ENCODE data around the gene CD36.

Gene CD36

DNA sequence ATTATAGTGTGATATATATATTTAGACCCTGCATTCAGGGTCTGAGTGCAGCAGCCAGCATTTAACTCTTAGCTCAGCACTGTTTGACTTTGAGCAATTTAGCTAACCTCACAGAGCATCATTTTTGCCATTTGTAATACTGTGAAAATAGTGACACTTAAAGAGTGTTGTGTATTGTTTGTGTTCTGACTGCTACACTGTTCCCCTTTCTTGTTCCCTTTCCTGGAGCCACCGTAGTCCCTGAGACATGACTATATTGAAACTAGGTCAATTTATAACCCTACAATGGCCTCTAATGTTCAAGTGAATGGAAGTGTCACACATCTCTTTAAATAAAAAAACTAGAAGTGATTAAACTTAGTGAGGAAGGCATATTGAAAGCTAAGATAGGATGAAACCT lies 20.3 kb upstream of the CD36 start:
- no peak for ATAC-seq
- TF ChIP-seq, protein P1, sequence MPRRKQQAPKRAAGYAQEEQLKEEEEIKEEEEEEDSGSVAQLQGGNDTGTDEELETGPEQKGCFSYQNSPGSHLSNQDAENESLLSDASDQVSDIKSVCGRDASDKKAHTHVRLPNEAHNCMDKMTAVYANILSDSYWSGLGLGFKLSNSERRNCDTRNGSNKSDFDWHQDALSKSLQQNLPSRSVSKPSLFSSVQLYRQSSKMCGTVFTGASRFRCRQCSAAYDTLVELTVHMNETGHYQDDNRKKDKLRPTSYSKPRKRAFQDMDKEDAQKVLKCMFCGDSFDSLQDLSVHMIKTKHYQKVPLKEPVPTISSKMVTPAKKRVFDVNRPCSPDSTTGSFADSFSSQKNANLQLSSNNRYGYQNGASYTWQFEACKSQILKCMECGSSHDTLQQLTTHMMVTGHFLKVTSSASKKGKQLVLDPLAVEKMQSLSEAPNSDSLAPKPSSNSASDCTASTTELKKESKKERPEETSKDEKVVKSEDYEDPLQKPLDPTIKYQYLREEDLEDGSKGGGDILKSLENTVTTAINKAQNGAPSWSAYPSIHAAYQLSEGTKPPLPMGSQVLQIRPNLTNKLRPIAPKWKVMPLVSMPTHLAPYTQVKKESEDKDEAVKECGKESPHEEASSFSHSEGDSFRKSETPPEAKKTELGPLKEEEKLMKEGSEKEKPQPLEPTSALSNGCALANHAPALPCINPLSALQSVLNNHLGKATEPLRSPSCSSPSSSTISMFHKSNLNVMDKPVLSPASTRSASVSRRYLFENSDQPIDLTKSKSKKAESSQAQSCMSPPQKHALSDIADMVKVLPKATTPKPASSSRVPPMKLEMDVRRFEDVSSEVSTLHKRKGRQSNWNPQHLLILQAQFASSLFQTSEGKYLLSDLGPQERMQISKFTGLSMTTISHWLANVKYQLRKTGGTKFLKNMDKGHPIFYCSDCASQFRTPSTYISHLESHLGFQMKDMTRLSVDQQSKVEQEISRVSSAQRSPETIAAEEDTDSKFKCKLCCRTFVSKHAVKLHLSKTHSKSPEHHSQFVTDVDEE (CRISPR knock-in tag; IDR thresholded peaks at IDR 0.05), result no peak
- TF ChIP-seq ESRRG (CRISPR knock-in tag; IDR thresholded peaks at IDR 0.05) (no peak), ZNF8 (CRISPR knock-in tag; IDR thresholded peaks at IDR 0.05) (no peak)

DNA sequence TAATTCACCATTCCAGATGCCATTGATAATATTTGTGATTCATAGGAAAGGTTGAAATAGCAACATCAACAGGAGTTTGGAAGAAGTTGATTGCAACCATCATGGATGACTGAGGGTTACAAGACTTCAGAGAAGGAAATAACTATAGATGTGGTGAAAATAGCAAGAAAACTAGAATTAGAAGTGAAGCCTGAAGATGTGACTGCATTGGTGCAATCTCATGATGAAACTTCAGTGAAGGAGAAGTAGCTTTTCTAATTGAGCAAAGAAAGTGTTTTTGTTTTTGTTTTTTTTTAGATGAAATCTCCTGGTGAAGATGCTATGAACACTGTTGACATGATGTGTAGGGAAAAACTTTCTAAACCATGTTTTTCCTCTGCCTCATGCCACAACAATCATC lies 18.7 kb upstream of the CD36 start:
- ATAC-seq, result no peak
- TF ChIP-seq ISL1 (CRISPR knock-in tag; IDR thresholded peaks at IDR 0.05), result no peak
- TF ChIP-seq ESRRG (CRISPR knock-in tag; IDR thresholded peaks at IDR 0.05), result no peak
- no peak for TF ChIP-seq PPARA (CRISPR knock-in tag; IDR thresholded peaks at IDR 0.05; ENCODE audit: borderline replicate concordance)
- no peak for TF ChIP-seq OSR1 (CRISPR knock-in tag; IDR thresholded peaks at IDR 0.05)
- TF ChIP-seq, protein P2, sequence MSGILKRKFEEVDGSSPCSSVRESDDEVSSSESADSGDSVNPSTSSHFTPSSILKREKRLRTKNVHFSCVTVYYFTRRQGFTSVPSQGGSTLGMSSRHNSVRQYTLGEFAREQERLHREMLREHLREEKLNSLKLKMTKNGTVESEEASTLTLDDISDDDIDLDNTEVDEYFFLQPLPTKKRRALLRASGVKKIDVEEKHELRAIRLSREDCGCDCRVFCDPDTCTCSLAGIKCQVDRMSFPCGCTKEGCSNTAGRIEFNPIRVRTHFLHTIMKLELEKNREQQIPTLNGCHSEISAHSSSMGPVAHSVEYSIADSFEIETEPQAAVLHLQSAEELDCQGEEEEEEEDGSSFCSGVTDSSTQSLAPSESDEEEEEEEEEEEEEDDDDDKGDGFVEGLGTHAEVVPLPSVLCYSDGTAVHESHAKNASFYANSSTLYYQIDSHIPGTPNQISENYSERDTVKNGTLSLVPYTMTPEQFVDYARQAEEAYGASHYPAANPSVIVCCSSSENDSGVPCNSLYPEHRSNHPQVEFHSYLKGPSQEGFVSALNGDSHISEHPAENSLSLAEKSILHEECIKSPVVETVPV (CRISPR knock-in tag; IDR thresholded peaks at IDR 0.05), result no peak
- TF ChIP-seq TOX (CRISPR knock-in tag; IDR thresholded peaks at IDR 0.05; ENCODE audit: borderline replicate concordance), result no peak
- TF ChIP-seq, protein P3, sequence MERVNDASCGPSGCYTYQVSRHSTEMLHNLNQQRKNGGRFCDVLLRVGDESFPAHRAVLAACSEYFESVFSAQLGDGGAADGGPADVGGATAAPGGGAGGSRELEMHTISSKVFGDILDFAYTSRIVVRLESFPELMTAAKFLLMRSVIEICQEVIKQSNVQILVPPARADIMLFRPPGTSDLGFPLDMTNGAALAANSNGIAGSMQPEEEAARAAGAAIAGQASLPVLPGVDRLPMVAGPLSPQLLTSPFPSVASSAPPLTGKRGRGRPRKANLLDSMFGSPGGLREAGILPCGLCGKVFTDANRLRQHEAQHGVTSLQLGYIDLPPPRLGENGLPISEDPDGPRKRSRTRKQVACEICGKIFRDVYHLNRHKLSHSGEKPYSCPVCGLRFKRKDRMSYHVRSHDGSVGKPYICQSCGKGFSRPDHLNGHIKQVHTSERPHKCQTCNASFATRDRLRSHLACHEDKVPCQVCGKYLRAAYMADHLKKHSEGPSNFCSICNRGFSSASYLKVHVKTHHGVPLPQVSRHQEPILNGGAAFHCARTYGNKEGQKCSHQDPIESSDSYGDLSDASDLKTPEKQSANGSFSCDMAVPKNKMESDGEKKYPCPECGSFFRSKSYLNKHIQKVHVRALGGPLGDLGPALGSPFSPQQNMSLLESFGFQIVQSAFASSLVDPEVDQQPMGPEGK (CRISPR knock-in tag; IDR thresholded peaks at IDR 0.05; ENCODE audit: borderline replicate concordance), result no peak

DNA sequence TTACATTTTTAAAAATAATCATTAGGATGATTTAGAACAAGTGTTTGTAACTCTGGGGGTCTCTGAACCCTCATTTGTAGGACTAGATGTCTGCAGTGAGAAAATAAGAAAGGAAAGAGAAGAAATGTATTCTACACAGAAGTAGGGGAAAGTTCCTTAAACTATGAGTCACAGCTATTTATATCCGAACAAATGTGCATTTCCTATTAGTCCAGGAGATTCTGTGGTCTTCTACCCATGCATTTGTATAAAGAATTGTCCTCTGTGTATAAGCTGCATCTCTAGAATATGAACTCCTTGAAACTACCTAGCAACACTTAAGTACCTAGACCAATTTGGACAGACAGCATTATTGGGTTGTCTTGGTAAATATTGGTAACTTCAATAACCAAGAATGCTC lies 15.9 kb upstream of the CD36 start:
- peak; percentile 92 for ATAC-seq
- TF ChIP-seq TOX (CRISPR knock-in tag; IDR thresholded peaks at IDR 0.05; ENCODE audit: borderline replicate concordance), result peak; percentile 24; the same call in 1 of the 2 replicates
- TF ChIP-seq RARB (CRISPR knock-in tag; IDR thresholded peaks at IDR 0.05), result no peak

DNA sequence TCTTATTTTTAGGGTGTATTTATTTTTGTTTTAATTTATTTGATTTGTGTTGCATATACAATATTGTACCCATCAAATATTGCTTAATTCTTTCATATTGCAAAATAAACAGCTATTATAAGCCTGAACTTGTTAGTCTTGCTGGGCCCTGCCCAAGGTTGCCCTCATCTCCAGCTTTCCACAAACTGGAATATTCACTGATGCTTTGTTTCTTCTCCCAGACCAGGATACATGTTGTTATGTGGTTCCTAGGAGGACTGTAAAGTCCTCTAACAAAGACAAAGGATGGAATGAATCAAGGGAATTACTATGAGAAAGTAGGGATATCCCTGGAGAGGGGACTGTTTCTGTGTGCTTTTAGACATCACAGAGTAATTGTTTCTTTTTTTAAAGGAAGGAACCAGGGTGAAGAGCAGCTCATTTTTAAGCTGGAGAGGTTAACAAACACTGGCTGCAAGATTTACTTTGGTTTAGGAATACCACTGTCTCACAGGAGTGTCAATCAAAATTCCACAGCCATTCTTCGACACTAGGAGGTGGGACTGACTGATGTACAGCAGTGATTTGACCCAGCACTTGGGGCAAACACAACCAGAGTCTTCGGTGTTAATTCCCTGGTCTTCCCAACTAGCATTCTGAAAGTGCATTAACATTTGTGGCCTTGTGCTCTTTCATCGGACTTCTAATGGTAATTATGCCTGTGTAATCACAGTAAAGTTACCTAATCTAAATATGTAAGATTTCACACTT lies 14.8 kb upstream of the CD36 start:
- TF ChIP-seq OSR1 (CRISPR knock-in tag; IDR thresholded peaks at IDR 0.05) (no peak), TOX (CRISPR knock-in tag; IDR thresholded peaks at IDR 0.05; ENCODE audit: borderline replicate concordance) (no peak), ARNTL (CRISPR knock-in tag; IDR thresholded peaks at IDR 0.05; ENCODE audit: borderline replicate concordance, low read depth) (no peak), BACH2 (CRISPR knock-in tag; IDR thresholded peaks at IDR 0.05; ENCODE audit: borderline replicate concordance) (no peak), TCF4 (CRISPR knock-in tag; IDR thresholded peaks at IDR 0.05; ENCODE audit: borderline replicate concordance) (no peak), ZFP30 (CRISPR knock-in tag; IDR thresholded peaks at IDR 0.05) (no peak), ZNF8 (CRISPR knock-in tag; IDR thresholded peaks at IDR 0.05) (no peak), ZNF565 (CRISPR knock-in tag; conservative IDR thresholded peaks at IDR 0.05; ENCODE audit: low read depth) (no peak)
- TF ChIP-seq, protein P4, sequence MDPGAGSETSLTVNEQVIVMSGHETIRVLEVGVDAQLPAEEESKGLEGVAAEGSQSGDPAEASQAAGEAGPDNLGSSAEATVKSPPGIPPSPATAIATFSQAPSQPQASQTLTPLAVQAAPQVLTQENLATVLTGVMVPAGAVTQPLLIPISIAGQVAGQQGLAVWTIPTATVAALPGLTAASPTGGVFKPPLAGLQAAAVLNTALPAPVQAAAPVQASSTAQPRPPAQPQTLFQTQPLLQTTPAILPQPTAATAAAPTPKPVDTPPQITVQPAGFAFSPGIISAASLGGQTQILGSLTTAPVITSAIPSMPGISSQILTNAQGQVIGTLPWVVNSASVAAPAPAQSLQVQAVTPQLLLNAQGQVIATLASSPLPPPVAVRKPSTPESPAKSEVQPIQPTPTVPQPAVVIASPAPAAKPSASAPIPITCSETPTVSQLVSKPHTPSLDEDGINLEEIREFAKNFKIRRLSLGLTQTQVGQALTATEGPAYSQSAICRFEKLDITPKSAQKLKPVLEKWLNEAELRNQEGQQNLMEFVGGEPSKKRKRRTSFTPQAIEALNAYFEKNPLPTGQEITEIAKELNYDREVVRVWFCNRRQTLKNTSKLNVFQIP (CRISPR knock-in tag; IDR thresholded peaks at IDR 0.05; ENCODE audit: borderline replicate concordance, low read depth), result no peak
- ATAC-seq, result peak; percentile 25; the same call in 1 of the 3 replicates

DNA sequence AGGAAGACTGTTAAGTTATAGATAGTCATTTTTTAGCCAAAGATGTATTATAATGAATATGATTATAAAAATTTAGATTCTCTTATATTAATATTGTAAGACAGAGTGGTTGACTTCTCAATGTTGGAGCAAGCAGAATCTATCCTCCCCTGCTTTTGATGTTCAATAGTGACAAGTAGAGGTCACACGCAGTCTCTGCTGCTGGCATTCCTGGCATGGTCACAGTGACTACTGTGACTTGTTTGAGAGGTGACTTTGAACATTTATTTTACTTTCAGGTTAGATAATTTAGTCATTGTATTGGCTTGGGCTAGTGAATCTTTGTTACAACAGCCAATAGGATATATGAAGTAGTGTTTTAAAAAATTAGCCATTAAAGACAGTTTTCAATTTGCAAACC lies 13.7 kb upstream of the CD36 start:
- TF ChIP-seq ZFP30 (CRISPR knock-in tag; IDR thresholded peaks at IDR 0.05), result no peak
- no peak for TF ChIP-seq ZNF70 (CRISPR knock-in tag; IDR thresholded peaks at IDR 0.05)
- TF ChIP-seq CSDC2 (CRISPR knock-in tag; IDR thresholded peaks at IDR 0.05), result no peak
- no peak for TF ChIP-seq OSR1 (CRISPR knock-in tag; IDR thresholded peaks at IDR 0.05)
- no peak for TF ChIP-seq ESRRG (CRISPR knock-in tag; IDR thresholded peaks at IDR 0.05)
- no peak for TF ChIP-seq ZNF8 (CRISPR knock-in tag; IDR thresholded peaks at IDR 0.05)
- no peak for TF ChIP-seq ZFP3 (CRISPR knock-in tag; IDR thresholded peaks at IDR 0.05)
- no peak for TF ChIP-seq ARNTL (CRISPR knock-in tag; IDR thresholded peaks at IDR 0.05; ENCODE audit: borderline replicate concordance, low read depth)
- no peak for TF ChIP-seq ZNF565 (CRISPR knock-in tag; conservative IDR thresholded peaks at IDR 0.05; ENCODE audit: low read depth)
- TF ChIP-seq BACH2 (CRISPR knock-in tag; IDR thresholded peaks at IDR 0.05; ENCODE audit: borderline replicate concordance), result no peak
- TF ChIP-seq RARB (CRISPR knock-in tag; IDR thresholded peaks at IDR 0.05), result no peak

More for the DNA sequence above, 13.7 kb upstream of the CD36 start:
- no peak for ATAC-seq

All from SK-N-SH treated with all-trans-retinoic acid at 6 μM for 48 hours (cell line).